BLaER1 treated with 17β-estradiol and CSF1 and Interleukin-3, amounts not matched to agents 10 nM and 100 nM (cell line): ENCODE data around the gene CMSS1.
A peak's percentile ranks its signal among the peaks of the same experiment; 100 is the strongest.

Experiments
- H3K27ac ChIP-seq, 11 experiments: shearing (Covaris generic); formaldehyde crosslinking; 2 replicates each; pipeline ENCODE4 v1.8.1; 2022
- H3K27me3 ChIP-seq, 11 experiments: shearing (Covaris generic); formaldehyde crosslinking; 2 replicates each; pipeline ENCODE4 v1.8.1; 2022
- H3K36me3 ChIP-seq, 11 experiments: shearing (Covaris generic); formaldehyde crosslinking; 2 replicates each; pipeline ENCODE4 v1.8.1; 2022
- H3K4me1 ChIP-seq, 10 experiments: shearing (Covaris generic); formaldehyde crosslinking; 2 replicates each; pipeline ENCODE4 v1.8.1; 2022
- H3K4me2 ChIP-seq, 11 experiments: shearing (Covaris generic); formaldehyde crosslinking; 2 replicates each; pipeline ENCODE4 v1.8.1; 2022
- H3K4me3 ChIP-seq, 10 experiments: shearing (Covaris generic); formaldehyde crosslinking; 2 replicates each; pipeline ENCODE4 v1.8.1; 2022
- H3K9ac ChIP-seq, 11 experiments: shearing (Covaris generic); formaldehyde crosslinking; 2 replicates each; pipeline ENCODE4 v1.8.1; 2022
- H3K9me3 ChIP-seq, 11 experiments: shearing (Covaris generic); formaldehyde crosslinking; replicated peaks in 1 of 11; 2 replicates each; pipeline ENCODE4 v1.8.1; 2022
- H4K20me1 ChIP-seq, 11 experiments: shearing (Covaris generic); formaldehyde crosslinking; 2 replicates each; pipeline ENCODE4 v1.8.1; 2022
- Cebpa-rat ChIP-seq, 11 experiments: shearing (Covaris generic); IDR thresholded peaks; 2 replicates each; pipeline ENCODE4 v1.8.1; 2022

CMSS1 gene

DNA sequence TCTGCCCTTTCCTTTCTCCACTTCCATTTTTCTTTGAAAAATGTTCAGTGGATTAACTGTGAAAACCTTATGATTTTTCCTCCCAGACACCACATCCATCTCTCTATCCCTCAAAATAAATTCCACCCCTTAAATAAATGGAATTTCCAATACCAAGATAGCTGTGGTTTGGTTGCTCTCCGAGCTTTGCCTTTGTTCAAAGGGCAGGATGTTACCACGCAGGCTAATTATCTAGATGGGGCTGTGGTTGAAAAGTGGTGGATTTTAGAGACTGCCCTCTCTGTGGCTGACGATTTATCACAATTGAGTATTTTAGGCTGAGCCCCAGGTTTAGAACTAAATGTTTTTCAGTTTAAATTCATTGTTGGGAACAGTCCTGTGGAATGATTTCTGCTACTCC, 36.9 kb upstream of the CMSS1 start:
- no peak overlapping the region for H3K9ac ChIP-seq

GRCh38 chr3:99781761-99782160, 35.9 kb upstream of the CMSS1 start:
- Histone ChIP-seq H3K4me1 (peaks cover 0 to 6% (median 0%) of the 10 kb centered on the region in 10 experiments; a peak in 4 of 20 replicates), H3K27me3 (no peaks in the 10 kb centered on the region), H3K27ac (no peak overlapping the region), H3K4me3 (no peak overlapping the region), H3K36me3 (no peaks in the 10 kb centered on the region), H4K20me1 (no peaks in the 10 kb centered on the region), H3K4me2 (peak overlapping the region in 2 of 11 experiments; percentile 16 to 24; a peak in 1 of 22 replicates), H3K9ac (no peak overlapping the region), H3K9me3 (no peaks in the 10 kb centered on the region)
- TF ChIP-seq Cebpa-rat (IDR thresholded peaks at IDR 0.05), result no peak

More for the DNA sequence above, 36.9 kb upstream of the CMSS1 start:
- no peak for TF ChIP-seq Cebpa-rat (IDR thresholded peaks at IDR 0.05)
- H3K27ac ChIP-seq, result no peak overlapping the region
- peak overlapping the region in 6 of 11 experiments; percentile 6 to 22 (median 14); a peak in 3 of 22 replicates for H3K4me2 ChIP-seq
- no peaks in the 10 kb centered on the region for H3K27me3 ChIP-seq
- H3K9me3 ChIP-seq, result no peaks in the 10 kb centered on the region
- H3K36me3 ChIP-seq, result no peaks in the 10 kb centered on the region
- peaks cover 0 to 6% (median 0%) of the 10 kb centered on the region in 10 experiments; a peak in 4 of 20 replicates for H3K4me1 ChIP-seq
- no peak overlapping the region for H3K4me3 ChIP-seq
- no peaks in the 10 kb centered on the region for H4K20me1 ChIP-seq

DNA sequence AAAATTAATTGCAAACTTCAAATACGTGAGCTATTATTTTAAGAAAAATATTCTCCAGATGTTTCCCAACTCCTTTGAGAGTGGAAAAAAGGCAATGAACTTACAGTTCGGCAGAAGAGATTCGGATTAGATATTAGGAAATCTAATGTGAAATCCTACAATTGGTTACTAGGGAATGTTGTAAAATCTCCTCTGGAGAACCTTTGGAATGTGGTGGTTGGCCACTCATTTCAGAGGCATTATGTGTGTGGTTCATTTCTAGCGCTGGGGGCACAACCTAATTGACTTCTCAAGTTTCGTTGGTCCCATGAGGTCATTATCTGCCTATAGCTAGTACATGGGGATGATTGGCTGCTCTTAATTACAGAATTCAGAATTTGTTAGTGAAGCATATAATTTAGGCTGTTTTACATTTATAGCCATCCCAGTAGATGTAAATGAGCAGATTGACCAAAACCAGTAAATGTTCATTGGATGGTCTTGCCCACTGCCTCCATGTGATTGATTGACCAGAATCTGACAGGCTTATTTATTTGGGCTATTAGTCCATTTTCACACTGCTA, 34.6 kb upstream of the CMSS1 start:
- Histone ChIP-seq H3K9me3 (no peaks in the 10 kb centered on the region), H3K4me3 (no peak overlapping the region), H3K36me3 (no peaks in the 10 kb centered on the region), H3K27me3 (no peaks in the 10 kb centered on the region), H3K4me1 (peaks cover 0 to 6% (median 0%) of the 10 kb centered on the region in 10 experiments; a peak in 4 of 20 replicates), H3K4me2 (no peak overlapping the region), H3K27ac (no peak overlapping the region), H4K20me1 (no peaks in the 10 kb centered on the region), H3K9ac (no peak overlapping the region)
- TF ChIP-seq Cebpa-rat (IDR thresholded peaks at IDR 0.05), result no peak

GRCh38 chr3:99789011-99789721, 28.5 kb upstream of the CMSS1 start:
- TF ChIP-seq Cebpa-rat (IDR thresholded peaks at IDR 0.05), result no peak
- Histone ChIP-seq H3K36me3 (no peaks in the 10 kb centered on the region), H3K9ac (no peak overlapping the region), H3K4me2 (no peak overlapping the region), H3K4me1 (no peaks in the 10 kb centered on the region), H4K20me1 (no peaks in the 10 kb centered on the region), H3K27me3 (no peaks in the 10 kb centered on the region), H3K27ac (no peak overlapping the region), H3K4me3 (no peak overlapping the region), H3K9me3 (no peaks in the 10 kb centered on the region)

DNA sequence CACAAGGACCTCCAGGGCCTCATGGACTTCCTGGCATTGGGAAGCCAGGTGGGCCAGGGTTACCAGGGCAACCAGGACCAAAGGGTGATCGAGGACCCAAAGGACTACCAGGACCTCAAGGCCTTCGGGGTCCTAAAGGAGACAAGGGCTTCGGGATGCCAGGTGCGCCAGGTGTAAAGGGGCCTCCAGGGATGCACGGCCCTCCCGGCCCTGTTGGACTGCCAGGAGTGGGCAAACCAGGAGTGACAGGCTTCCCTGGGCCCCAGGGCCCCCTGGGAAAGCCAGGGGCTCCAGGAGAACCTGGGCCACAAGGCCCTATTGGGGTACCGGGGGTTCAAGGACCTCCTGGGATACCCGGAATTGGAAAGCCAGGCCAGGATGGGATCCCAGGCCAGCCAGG, 23.2 kb upstream of the CMSS1 start:
- H3K4me1 ChIP-seq, result no peaks in the 10 kb centered on the region
- no peaks in the 10 kb centered on the region for H3K36me3 ChIP-seq
- H3K4me3 ChIP-seq, result no peak overlapping the region
- no peaks in the 10 kb centered on the region for H3K9me3 ChIP-seq
- TF ChIP-seq Cebpa-rat (IDR thresholded peaks at IDR 0.05), result no peak
- H3K27me3 ChIP-seq, result no peaks in the 10 kb centered on the region
- H3K4me2 ChIP-seq, result no peak overlapping the region
- H3K27ac ChIP-seq, result no peak overlapping the region
- H3K9ac ChIP-seq, result no peak overlapping the region
- H4K20me1 ChIP-seq, result no peaks in the 10 kb centered on the region

DNA sequence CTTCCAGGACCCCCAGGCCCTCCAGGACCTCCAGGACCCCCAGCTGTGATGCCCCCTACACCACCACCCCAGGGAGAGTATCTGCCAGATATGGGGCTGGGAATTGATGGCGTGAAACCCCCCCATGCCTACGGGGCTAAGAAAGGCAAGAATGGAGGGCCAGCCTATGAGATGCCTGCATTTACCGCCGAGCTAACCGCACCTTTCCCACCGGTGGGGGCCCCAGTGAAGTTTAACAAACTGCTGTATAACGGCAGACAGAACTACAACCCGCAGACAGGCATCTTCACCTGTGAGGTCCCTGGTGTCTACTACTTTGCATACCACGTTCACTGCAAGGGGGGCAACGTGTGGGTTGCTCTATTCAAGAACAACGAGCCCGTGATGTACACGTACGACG, 22.1 kb upstream of the CMSS1 start:
- Histone ChIP-seq H3K4me3 (no peak overlapping the region), H3K9me3 (no peaks in the 10 kb centered on the region)
- TF ChIP-seq Cebpa-rat (IDR thresholded peaks at IDR 0.05), result no peak

DNA sequence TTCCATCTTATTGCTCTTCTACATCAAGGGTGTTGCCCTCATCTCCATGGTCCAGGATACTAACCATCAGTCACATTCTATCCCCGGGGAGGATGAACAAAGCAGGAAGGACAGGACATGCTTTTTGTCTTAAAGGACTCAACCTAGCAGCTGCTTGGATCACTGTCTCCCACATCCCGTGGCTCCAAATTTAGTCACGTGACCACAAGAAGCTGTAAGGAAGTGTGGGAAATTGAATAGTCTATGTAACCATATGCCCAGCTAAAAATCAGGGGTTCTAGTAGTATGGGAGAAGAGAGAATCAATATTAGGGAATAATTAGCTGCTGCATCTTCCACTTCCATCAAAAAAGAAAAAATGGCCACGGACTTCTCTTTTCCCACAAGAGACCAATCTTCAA, 18.2 kb upstream of the CMSS1 start:
- Histone ChIP-seq H3K9me3 (peaks cover 7 to 12% (median 10%) of the 10 kb centered on the region in 11 experiments), H3K4me3 (no peak overlapping the region), H3K9ac (no peak overlapping the region), H3K4me1 (no peaks in the 10 kb centered on the region), H3K36me3 (peaks cover 0 to 9% (median 4%) of the 10 kb centered on the region in 11 experiments; a peak in 9 of 22 replicates), H3K27me3 (no peaks in the 10 kb centered on the region), H3K4me2 (no peak overlapping the region), H3K27ac (no peak overlapping the region), H4K20me1 (no peaks in the 10 kb centered on the region)
- no peak for TF ChIP-seq Cebpa-rat (IDR thresholded peaks at IDR 0.05)

More for the DNA sequence above, 22.1 kb upstream of the CMSS1 start:
- H3K4me1 ChIP-seq, result no peaks in the 10 kb centered on the region
- H3K9ac ChIP-seq, result no peak overlapping the region
- no peaks in the 10 kb centered on the region for H3K27me3 ChIP-seq
- H3K36me3 ChIP-seq, result no peaks in the 10 kb centered on the region
- no peak overlapping the region for H3K4me2 ChIP-seq
- H3K27ac ChIP-seq, result no peak overlapping the region
- H4K20me1 ChIP-seq, result no peaks in the 10 kb centered on the region

GRCh38 chr3:99803297-99803696, 14.4 kb upstream of the CMSS1 start:
- peaks cover 0 to 30% (median 14%) of the 10 kb centered on the region in 11 experiments; a peak in 14 of 22 replicates for H3K36me3 ChIP-seq
- no peaks in the 10 kb centered on the region for H3K27me3 ChIP-seq
- H3K4me3 ChIP-seq, result no peak overlapping the region
- no peaks in the 10 kb centered on the region for H4K20me1 ChIP-seq
- no peak overlapping the region for H3K4me2 ChIP-seq
- H3K9me3 ChIP-seq, result peaks cover 29 to 37% (median 33%) of the 10 kb centered on the region in 11 experiments
- no peak overlapping the region for H3K9ac ChIP-seq
- H3K27ac ChIP-seq, result no peak overlapping the region
- H3K4me1 ChIP-seq, result no peaks in the 10 kb centered on the region
- no peak for TF ChIP-seq Cebpa-rat (IDR thresholded peaks at IDR 0.05)

- peak overlapping the region in 2 of 10 experiments; percentile 2 to 6; a peak in 1 of 20 replicates for H3K4me3 ChIP-seq
- no peak overlapping the region for H3K4me2 ChIP-seq
- peaks cover 0 to 30% (median 14%) of the 10 kb centered on the region in 11 experiments; a peak in 14 of 22 replicates for H3K36me3 ChIP-seq
- no peak for TF ChIP-seq Cebpa-rat (IDR thresholded peaks at IDR 0.05)
- H3K4me1 ChIP-seq, result no peaks in the 10 kb centered on the region
- H3K27me3 ChIP-seq, result no peaks in the 10 kb centered on the region
- H3K27ac ChIP-seq, result no peak overlapping the region
- H3K9me3 ChIP-seq, result peaks cover 29 to 37% (median 33%) of the 10 kb centered on the region in 11 experiments
- no peaks in the 10 kb centered on the region for H4K20me1 ChIP-seq
- no peak overlapping the region for H3K9ac ChIP-seq
These were observed 12.5 kb upstream of the CMSS1 start for GRCh38 chr3:99805160-99805559.
